GM18868 (cell line): ENCODE measurements around the gene HBS1L.
A peak's percentile ranks its signal among the peaks of the same experiment; 100 is the strongest.
"Not testable (repeated sequence)": the region's sequence is repeated elsewhere in the genome, so short reads cannot be mapped to it uniquely, and the experiment has no call there.

Source experiments
- ATAC-seq: cut with Tn5 transposase; IDR thresholded peaks from one replicate; pipeline ENCODE4 v1.9.1; 2021; ENCODE audit warnings: mild to moderate bottlenecking, moderate library complexity; ENCODE audit not compliant: unreplicated experiment

Gene HBS1L

GRCh38 chr6:135081966-135082365, 27.3 kb upstream of the HBS1L start:
- no peak for ATAC-seq

DNA sequence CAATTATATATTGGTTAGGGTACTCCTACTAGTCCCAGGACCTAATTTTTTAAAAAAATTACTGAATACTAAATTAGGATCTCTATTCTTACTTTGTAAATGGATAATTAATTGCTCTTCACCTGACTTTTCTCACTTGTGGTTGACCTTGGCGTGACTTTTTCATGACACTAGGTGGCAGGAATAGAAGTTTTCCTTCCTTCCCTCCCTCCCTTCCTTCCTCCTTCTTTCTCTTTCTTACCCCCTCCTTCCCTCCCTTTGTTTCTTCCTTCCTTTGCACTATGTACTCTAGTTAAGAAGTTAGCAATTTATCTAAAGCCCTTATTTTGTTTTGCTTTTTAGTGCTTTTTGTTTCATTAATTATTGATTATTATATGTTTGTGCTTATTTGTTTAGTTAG, 20.4 kb upstream of the HBS1L start:
- no peak for ATAC-seq

DNA sequence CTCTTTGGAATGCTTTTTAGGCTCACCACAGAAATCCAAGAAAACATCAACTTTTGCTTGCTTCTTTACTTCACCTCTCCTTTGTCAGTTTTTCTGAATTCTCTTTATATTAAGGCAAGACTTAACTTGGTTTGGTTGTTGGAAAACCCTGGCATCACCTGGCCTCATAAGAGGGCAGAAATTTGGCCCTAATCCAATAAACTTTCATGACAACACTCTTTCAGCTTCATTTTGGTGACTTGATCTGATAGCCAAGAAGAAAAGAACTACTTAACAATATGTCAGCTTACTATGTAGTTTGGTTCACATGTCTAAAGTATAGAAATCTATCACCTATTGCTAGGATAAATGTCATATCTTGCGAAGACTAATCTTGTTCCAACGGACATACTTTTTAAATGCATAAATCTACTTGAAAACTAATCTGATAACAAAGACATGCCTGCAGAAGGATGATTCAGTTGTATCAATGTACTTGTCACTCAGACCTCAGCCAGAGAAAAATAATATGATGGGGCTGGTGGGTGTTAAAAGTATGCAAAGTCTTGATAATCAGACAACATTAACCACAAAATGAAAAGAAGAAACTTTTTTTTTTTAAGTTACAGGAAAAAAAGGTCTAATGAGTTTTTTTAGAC, 19.3 kb upstream of the HBS1L start:
- no peak for ATAC-seq

GRCh38 chr6:135073217-135073616, 18.6 kb upstream of the HBS1L start:
- no peak for ATAC-seq

- no peak for ATAC-seq
These were observed 18.1 kb upstream of the HBS1L start for GRCh38 chr6:135072753-135073152.

DNA sequence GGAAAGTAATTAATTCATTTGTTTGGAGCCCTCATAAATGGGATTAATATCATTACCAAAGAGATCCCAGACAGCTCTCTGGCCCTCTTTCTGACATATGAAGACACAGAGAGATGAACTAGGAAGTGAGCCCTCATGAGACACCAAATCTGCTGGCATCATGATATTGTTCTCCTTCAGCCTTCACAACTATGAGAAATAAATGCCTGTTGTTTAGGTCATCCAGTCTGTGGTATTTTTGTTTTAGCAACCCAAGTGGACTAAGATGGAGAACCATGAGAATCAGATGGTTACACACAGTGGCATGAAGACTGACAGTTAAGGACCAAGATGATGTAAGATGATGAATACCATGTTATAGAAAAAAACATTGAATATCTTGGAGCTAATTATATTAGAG, 16.9 kb upstream of the HBS1L start:
- ATAC-seq, result no peak

- ATAC-seq, result no peak
These were observed 13.3 kb upstream of the HBS1L start for GRCh38 chr6:135067911-135068310.

DNA sequence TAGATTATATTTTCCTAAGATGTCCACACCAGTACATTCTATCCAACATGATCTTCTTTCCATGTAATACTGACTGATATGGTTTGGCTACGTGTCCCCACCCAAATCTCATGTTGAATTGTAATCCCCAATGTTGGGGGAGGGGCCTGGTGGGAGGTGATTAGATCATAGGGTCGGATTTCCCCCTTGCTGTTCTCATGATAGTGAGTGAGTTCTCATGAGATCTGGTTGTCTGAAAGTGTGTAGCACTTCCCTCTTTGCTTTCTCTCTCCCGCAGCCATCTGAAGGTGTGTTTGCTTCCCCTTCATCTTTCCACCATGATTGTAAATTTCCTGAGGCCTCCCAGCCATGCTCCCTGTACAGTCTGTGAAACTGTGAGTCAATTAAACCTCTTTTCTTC, 12.2 kb upstream of the HBS1L start:
- ATAC-seq, result no peak

DNA sequence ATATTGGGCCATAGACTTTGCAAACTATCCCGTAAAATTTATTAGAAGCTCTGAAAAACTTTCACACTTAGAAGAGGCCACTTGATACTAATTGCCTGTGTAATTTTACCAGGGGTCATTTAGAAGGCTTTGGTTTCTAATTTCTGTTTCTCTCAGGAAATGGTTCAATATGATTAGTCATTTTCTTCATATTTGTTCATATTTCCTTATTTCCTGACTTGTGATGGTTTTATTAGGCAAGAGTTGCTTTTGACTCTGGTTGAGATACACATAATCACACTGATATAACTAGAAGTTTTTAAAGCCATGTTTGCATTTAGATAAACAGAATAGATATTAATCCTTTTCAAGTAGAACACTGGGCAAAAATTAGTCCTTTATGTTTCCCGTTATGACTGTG, 11.8 kb upstream of the HBS1L start:
- no peak for ATAC-seq

- no peak for ATAC-seq
These were observed 10.0 kb upstream of the HBS1L start for GRCh38 chr6:135064586-135064985.

DNA sequence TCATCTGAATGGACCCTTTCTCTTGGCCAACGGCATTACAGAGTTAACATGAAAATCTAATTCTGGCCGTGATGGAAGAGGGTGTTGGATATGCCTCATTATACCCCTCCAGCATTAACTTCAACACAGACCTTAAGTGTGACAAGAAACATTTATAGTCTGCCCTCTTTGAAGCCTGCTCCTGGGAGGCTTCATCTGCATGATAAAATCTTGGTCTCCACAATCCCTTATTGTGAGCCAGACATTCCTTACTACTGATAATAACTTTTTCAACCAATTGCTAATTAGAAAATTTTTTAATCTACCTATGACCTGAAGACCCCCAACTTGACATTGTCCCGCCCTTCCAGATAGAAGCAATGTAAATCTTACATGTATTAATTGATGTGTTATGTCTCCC, 9.3 kb upstream of the HBS1L start:
- no peak for ATAC-seq

DNA sequence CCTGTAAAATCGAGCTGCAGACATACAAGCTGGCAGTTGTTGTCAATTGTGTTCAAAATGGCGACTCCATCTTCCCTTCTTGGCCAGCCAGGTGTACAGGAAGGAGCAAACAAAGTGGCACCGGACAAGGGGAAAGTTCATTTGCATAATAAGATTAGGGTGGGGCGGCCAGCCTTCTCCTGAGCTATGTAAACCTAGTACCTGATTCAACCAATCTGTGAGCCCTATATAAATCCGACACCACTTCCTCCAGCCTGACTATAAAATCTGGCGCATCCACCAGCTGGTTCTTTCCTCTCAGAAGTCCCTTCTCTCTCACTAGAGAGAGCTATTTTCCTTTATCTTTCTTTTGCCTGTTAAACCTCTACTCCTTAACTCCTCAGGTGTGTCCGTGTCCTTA, 8.1 kb upstream of the HBS1L start:
- ATAC-seq, result no peak

- no peak for ATAC-seq
These were observed 5.5 kb upstream of the HBS1L start for GRCh38 chr6:135060076-135060475.

DNA sequence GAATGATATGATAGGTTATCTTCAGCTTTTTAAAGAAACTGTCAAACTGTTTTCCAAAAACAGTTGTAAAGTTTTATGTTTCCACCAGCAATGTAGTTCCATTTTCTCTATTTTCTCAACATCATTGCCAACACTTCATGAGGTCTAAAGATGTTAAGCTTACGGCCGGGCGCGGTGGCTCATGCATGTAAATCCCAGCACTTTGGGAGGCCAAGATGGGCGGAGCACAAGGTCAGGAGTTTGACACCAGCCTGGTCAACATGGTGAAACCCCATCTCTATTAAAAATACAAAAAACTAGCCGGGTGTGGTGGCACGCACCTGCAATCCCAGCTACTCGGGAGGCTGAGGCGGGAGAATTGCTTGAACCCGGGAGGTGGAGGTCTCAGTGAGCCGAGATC, 3.7 kb upstream of the HBS1L start:
- not testable (repeated sequence) for ATAC-seq

- ATAC-seq, result no peak
These were observed 2.0 kb upstream of the HBS1L start for GRCh38 chr6:135056632-135057031.

GRCh38 chr6:135054226-135054568, 425 bp downstream of the HBS1L start:
- ATAC-seq, result peak; percentile 6

DNA sequence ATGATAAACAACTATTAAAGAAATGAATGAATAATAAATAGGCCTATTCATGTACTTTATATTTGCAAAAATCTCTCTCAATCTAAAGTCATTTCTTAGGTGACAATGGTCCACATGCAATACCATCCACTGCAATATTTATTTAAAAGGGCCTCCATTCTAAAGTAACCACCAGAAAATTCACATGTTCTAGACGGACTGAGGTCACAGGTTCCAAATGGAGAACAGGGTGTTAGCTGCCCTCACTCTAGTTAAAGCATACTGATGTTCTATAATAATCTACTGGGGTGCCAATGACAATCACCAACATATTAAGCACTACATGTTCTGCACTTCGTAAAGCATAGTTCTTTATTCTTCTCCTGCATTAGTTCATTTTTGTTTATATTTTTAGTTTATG, 1.2 kb downstream of the HBS1L start:
- ATAC-seq, result no peak

- no peak for ATAC-seq
These were observed 1.7 kb downstream of the HBS1L start for GRCh38 chr6:135052939-135053338.

DNA sequence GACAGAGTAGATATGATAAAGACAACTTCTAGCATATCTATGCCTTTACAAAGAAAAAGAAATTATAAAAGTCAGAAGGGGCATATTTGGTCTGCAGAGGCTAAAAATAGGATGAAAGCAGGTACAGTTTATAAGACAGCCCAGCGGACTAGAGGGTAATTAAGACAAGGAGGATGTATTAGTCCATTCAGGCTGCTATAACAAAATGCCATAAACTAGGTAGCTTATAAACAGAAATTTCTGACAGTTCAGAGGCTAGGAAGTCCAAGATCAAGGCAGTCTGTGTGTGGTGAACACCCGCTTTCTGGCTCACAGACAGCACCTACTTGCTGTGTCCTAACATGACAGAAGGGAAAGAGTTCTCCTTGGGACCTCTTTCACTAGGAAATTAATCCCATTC, 5.7 kb downstream of the HBS1L start:
- no peak for ATAC-seq

DNA sequence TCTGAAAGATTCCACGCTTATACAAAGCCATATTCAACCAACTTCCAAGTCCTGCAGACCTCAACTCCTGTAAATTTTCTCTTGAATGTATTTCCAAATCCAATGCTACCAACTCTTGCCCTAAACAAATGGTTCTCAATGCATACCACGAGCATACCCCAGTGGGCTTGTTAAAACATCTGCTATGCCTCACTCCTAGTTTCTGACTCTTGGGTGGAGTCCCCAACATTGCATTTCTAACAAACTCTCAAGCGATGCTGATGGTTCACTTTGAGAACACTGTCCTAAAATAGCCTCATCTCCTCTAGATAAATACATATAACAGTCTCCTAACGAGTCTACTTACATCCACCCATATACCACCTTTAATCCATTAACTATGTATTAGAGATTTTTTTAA, 7.3 kb downstream of the HBS1L start:
- ATAC-seq, result peak; percentile 32

GRCh38 chr6:135046912-135047311, 7.7 kb downstream of the HBS1L start:
- peak; percentile 66 for ATAC-seq

GRCh38 chr6:135044639-135045038, 10.0 kb downstream of the HBS1L start:
- no peak for ATAC-seq

DNA sequence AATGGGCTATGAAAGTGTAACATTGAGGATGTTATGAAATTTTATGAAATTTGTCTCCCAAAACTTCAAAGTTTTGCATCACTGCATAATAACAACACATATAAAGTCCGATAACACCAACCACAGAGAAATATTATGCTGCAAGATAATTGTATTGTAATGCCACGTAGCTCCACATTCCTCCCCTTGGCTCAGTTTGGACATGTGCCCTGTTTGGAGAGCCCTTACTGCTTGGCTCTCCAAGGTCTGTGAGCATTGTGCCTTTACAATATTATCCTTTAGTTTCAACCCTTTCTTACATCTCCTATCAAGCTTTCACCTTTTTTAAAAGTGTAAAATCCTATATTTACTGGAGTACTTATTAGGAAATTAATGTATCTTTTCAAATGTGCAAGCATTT, 10.8 kb downstream of the HBS1L start:
- no peak for ATAC-seq

- ATAC-seq, result no peak
These were observed 11.3 kb downstream of the HBS1L start for GRCh38 chr6:135043364-135043763.
